ENCODE results near the gene CCNL2. TPM values are rescaled to one million over a fixed set of nuclear protein-coding genes. Genes with fewer than 3 reads are reported as not detected.
A peak's percentile ranks its signal among the peaks of the same experiment; 100 is the strongest.

Gene CCNL2
- polyA plus RNA-seq, 4 donors, result 71.9 to 224 (median 198) TPM

GRCh38 chr1:1345860-1346500 lies 53.2 kb downstream of the CCNL2 start:
- DNase-seq, result no peak
- peaks cover 2 to 38% (median 10%) of the 10 kb centered on the region in 3 donors for H3K4me1 ChIP-seq (ENCODE audit: control insufficient read depth in 3 of 3, insufficient read depth in 2 of 3, low read depth in 1 of 3, low read length in 2 of 3)
- H3K4me3 ChIP-seq (ENCODE audit: low read depth in 1 of 3, low read length in 3 of 3), result peak overlapping the region in 1 of 3 donors; percentile 12
- H3K9me3 ChIP-seq (ENCODE audit: control insufficient read depth in 2 of 2, insufficient read depth in 1 of 2, low read depth in 1 of 2, low read length in 1 of 2), result no peaks in the 10 kb centered on the region
- peak overlapping the region in 1 of 3 donors; percentile 65 for H3K27ac ChIP-seq (ENCODE audit: low read depth in 1 of 3, low read length in 2 of 3)
- H3K36me3 ChIP-seq (ENCODE audit: control insufficient read depth in 3 of 3, insufficient read depth in 2 of 3, low read depth in 1 of 3, low read length in 3 of 3), result peaks cover 0 to 51% (median 2%) of the 10 kb centered on the region in 3 donors
- no peak for FAIRE-seq
- WGBS, 3 donors, result 65 to 75% (median 68%) methylated on average over 9 to 12 of the region's 12 CpGs
- H3K27me3 ChIP-seq (ENCODE audit: control insufficient read depth in 3 of 3, insufficient read depth in 3 of 3, low read length in 3 of 3), result no peaks in the 10 kb centered on the region

GRCh38 chr1:1345384-1345783 lies 53.8 kb downstream of the CCNL2 start:
- Histone ChIP-seq H3K9me3 (ENCODE audit: control insufficient read depth in 2 of 2, insufficient read depth in 1 of 2, low read depth in 1 of 2, low read length in 1 of 2) (no peaks in the 10 kb centered on the region), H3K36me3 (ENCODE audit: control insufficient read depth in 3 of 3, insufficient read depth in 2 of 3, low read depth in 1 of 3, low read length in 3 of 3) (peaks cover 1 to 57% (median 2%) of the 10 kb centered on the region in 3 donors), H3K4me1 (ENCODE audit: control insufficient read depth in 3 of 3, insufficient read depth in 2 of 3, low read depth in 1 of 3, low read length in 2 of 3) (peaks cover 2 to 38% (median 10%) of the 10 kb centered on the region in 3 donors), H3K27ac (ENCODE audit: low read depth in 1 of 3, low read length in 2 of 3) (peak overlapping the region in 2 of 3 donors; percentile 65 to 71), H3K27me3 (ENCODE audit: control insufficient read depth in 3 of 3, insufficient read depth in 3 of 3, low read length in 3 of 3) (no peaks in the 10 kb centered on the region), H3K4me3 (ENCODE audit: low read depth in 1 of 3, low read length in 3 of 3) (peak overlapping the region in 1 of 3 donors; percentile 12)
- 50 to 74% (median 65%) methylated on average over 16 of the region's 16 CpGs for WGBS, 3 donors
- FAIRE-seq, result no peak
- no peak for DNase-seq

GRCh38 chr1:1344655-1345361 lies 54.3 kb downstream of the CCNL2 start:
- H3K27ac ChIP-seq (ENCODE audit: low read depth in 1 of 3, low read length in 2 of 3), result peak overlapping the region in 2 of 3 donors; percentile 71 to 83
- H3K4me3 ChIP-seq (ENCODE audit: low read depth in 1 of 3, low read length in 3 of 3), result no peak overlapping the region
- peaks cover 2 to 38% (median 10%) of the 10 kb centered on the region in 3 donors for H3K4me1 ChIP-seq (ENCODE audit: control insufficient read depth in 3 of 3, insufficient read depth in 2 of 3, low read depth in 1 of 3, low read length in 2 of 3)
- peak in 1 of 2 donors; percentile 90 for DNase-seq
- peaks cover 2 to 63% (median 5%) of the 10 kb centered on the region in 3 donors for H3K36me3 ChIP-seq (ENCODE audit: control insufficient read depth in 3 of 3, insufficient read depth in 2 of 3, low read depth in 1 of 3, low read length in 3 of 3)
- 54 to 61% (median 56%) methylated on average over 13 to 15 of the region's 15 CpGs for WGBS, 3 donors
- FAIRE-seq, result no peak
- no peaks in the 10 kb centered on the region for H3K9me3 ChIP-seq (ENCODE audit: control insufficient read depth in 2 of 2, insufficient read depth in 1 of 2, low read depth in 1 of 2, low read length in 1 of 2)
- H3K27me3 ChIP-seq (ENCODE audit: control insufficient read depth in 3 of 3, insufficient read depth in 3 of 3, low read length in 3 of 3), result no peaks in the 10 kb centered on the region

GRCh38 chr1:1343811-1344421 lies 55.2 kb downstream of the CCNL2 start:
- H3K27ac ChIP-seq (ENCODE audit: low read depth in 1 of 3, low read length in 2 of 3), result peak overlapping the region in 2 of 3 donors; percentile 37 to 83
- no peak overlapping the region for H3K4me3 ChIP-seq (ENCODE audit: low read depth in 1 of 3, low read length in 3 of 3)
- H3K4me1 ChIP-seq (ENCODE audit: control insufficient read depth in 3 of 3, insufficient read depth in 2 of 3, low read depth in 1 of 3, low read length in 2 of 3), result peaks cover 2 to 38% (median 10%) of the 10 kb centered on the region in 3 donors
- H3K27me3 ChIP-seq (ENCODE audit: control insufficient read depth in 3 of 3, insufficient read depth in 3 of 3, low read length in 3 of 3), result no peaks in the 10 kb centered on the region
- FAIRE-seq (no peak), DNase-seq (no peak)
- 73 to 87% (median 81%) methylated on average over 23 to 24 of the region's 24 CpGs for WGBS, 3 donors
- peaks cover 2 to 72% (median 5%) of the 10 kb centered on the region in 3 donors for H3K36me3 ChIP-seq (ENCODE audit: control insufficient read depth in 3 of 3, insufficient read depth in 2 of 3, low read depth in 1 of 3, low read length in 3 of 3)
- H3K9me3 ChIP-seq (ENCODE audit: control insufficient read depth in 2 of 2, insufficient read depth in 1 of 2, low read depth in 1 of 2, low read length in 1 of 2), result no peaks in the 10 kb centered on the region

- peaks cover 2 to 34% (median 10%) of the 10 kb centered on the region in 3 donors for H3K4me1 ChIP-seq (ENCODE audit: control insufficient read depth in 3 of 3, insufficient read depth in 2 of 3, low read depth in 1 of 3, low read length in 2 of 3)
- 86 to 89% (median 88%) methylated on average over 15 to 18 of the region's 18 CpGs for WGBS, 3 donors
- no peak for DNase-seq
- H3K27ac ChIP-seq (ENCODE audit: low read depth in 1 of 3, low read length in 2 of 3), result no peak overlapping the region
- no peak for FAIRE-seq
- H3K9me3 ChIP-seq (ENCODE audit: control insufficient read depth in 2 of 2, insufficient read depth in 1 of 2, low read depth in 1 of 2, low read length in 1 of 2), result no peaks in the 10 kb centered on the region
- H3K27me3 ChIP-seq (ENCODE audit: control insufficient read depth in 3 of 3, insufficient read depth in 3 of 3, low read length in 3 of 3), result no peaks in the 10 kb centered on the region
- peaks cover 2 to 85% (median 15%) of the 10 kb centered on the region in 3 donors for H3K36me3 ChIP-seq (ENCODE audit: control insufficient read depth in 3 of 3, insufficient read depth in 2 of 3, low read depth in 1 of 3, low read length in 3 of 3)
- no peak overlapping the region for H3K4me3 ChIP-seq (ENCODE audit: low read depth in 1 of 3, low read length in 3 of 3)
Observed at GRCh38 chr1:1342584-1343115, 56.5 kb downstream of the CCNL2 start.

- Histone ChIP-seq H3K4me3 (ENCODE audit: low read depth in 1 of 3, low read length in 3 of 3) (no peak overlapping the region), H3K4me1 (ENCODE audit: control insufficient read depth in 3 of 3, insufficient read depth in 2 of 3, low read depth in 1 of 3, low read length in 2 of 3) (peaks cover 2 to 34% (median 10%) of the 10 kb centered on the region in 3 donors), H3K27me3 (ENCODE audit: control insufficient read depth in 3 of 3, insufficient read depth in 3 of 3, low read length in 3 of 3) (no peaks in the 10 kb centered on the region), H3K36me3 (ENCODE audit: control insufficient read depth in 3 of 3, insufficient read depth in 2 of 3, low read depth in 1 of 3, low read length in 3 of 3) (peaks cover 2 to 89% (median 15%) of the 10 kb centered on the region in 3 donors), H3K9me3 (ENCODE audit: control insufficient read depth in 2 of 2, insufficient read depth in 1 of 2, low read depth in 1 of 2, low read length in 1 of 2) (no peaks in the 10 kb centered on the region), H3K27ac (ENCODE audit: low read depth in 1 of 3, low read length in 2 of 3) (no peak overlapping the region)
- no peak for DNase-seq
- WGBS, 3 donors, result 91 to 95% (median 95%) methylated on average over 22 to 28 of the region's 28 CpGs
- no peak for FAIRE-seq
Observed at GRCh38 chr1:1342061-1342562, 57.0 kb downstream of the CCNL2 start.

- H3K27me3 ChIP-seq (ENCODE audit: control insufficient read depth in 3 of 3, insufficient read depth in 3 of 3, low read length in 3 of 3), result no peaks in the 10 kb centered on the region
- H3K4me1 ChIP-seq (ENCODE audit: control insufficient read depth in 3 of 3, insufficient read depth in 2 of 3, low read depth in 1 of 3, low read length in 2 of 3), result peaks cover 2 to 29% (median 10%) of the 10 kb centered on the region in 3 donors
- FAIRE-seq (no peak), DNase-seq (no peak)
- H3K9me3 ChIP-seq (ENCODE audit: control insufficient read depth in 2 of 2, insufficient read depth in 1 of 2, low read depth in 1 of 2, low read length in 1 of 2), result no peaks in the 10 kb centered on the region
- WGBS, 3 donors, result 92 to 93% (median 93%) methylated on average over 12 to 17 of the region's 17 CpGs
- peaks cover 2 to 89% (median 15%) of the 10 kb centered on the region in 3 donors for H3K36me3 ChIP-seq (ENCODE audit: control insufficient read depth in 3 of 3, insufficient read depth in 2 of 3, low read depth in 1 of 3, low read length in 3 of 3)
- H3K27ac ChIP-seq (ENCODE audit: low read depth in 1 of 3, low read length in 2 of 3), result no peak overlapping the region
- no peak overlapping the region for H3K4me3 ChIP-seq (ENCODE audit: low read depth in 1 of 3, low read length in 3 of 3)
Observed at GRCh38 chr1:1341549-1342021, 57.5 kb downstream of the CCNL2 start.
